Middle frontal gyrus (tissue), 1 donor: ENCODE measurements around the gene CRHR1.

Experiments
- DNase-seq: peaks from one replicate; pipeline ENCODE4 v3.0.0-alpha.2; 2015; ENCODE audit warnings: low spot score; ENCODE audit errors: extremely low spot score

Gene CRHR1

GRCh38 chr17:45788057-45788456 lies 3.9 kb downstream of the CRHR1 start:
- no peak for DNase-seq

DNA sequence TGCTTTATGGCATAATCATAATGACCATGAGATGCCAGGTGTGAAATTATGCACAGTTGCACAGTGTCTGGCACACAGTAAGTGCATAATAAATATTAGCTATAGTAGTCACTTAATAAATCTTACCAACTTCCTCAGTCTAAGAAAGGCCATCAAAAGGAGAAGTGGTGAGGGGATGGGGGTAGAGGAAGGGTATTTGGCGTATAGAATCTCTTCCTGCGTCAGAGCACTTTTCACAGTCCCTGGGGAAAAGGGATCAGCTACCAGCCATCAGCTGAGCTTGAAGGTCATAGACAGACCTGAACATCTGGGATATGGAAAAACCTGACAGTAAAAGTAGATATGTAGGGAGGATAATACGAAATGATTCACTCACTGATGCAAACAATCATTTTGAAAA lies 5.8 kb downstream of the CRHR1 start:
- no peak for DNase-seq

GRCh38 chr17:45790296-45790922 lies 6.3 kb downstream of the CRHR1 start:
- DNase-seq, result no peak

GRCh38 chr17:45791041-45791582 lies 7.0 kb downstream of the CRHR1 start:
- no peak for DNase-seq

DNA sequence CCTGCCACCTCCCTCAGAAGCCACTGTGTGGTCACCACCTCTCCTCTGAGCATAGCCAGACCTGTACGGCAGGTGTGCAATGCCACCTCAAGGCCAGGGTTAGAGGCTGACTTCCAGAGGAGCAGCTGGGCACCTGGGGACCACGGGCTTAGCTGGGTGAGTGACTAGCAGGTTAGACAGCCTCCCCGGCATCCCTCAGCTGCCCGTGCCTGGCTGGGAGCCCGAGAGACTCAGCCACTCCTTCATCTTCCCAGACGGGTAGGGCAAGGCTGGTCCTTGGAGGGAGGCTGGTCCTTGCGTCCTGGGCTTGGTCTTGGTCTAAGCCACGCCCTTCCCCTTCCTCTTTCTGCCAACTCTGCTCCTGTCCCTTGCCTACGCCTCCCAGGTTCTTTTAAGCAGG lies 7.8 kb downstream of the CRHR1 start:
- no peak for DNase-seq

GRCh38 chr17:45792437-45792836 lies 8.3 kb downstream of the CRHR1 start:
- DNase-seq, result no peak

DNA sequence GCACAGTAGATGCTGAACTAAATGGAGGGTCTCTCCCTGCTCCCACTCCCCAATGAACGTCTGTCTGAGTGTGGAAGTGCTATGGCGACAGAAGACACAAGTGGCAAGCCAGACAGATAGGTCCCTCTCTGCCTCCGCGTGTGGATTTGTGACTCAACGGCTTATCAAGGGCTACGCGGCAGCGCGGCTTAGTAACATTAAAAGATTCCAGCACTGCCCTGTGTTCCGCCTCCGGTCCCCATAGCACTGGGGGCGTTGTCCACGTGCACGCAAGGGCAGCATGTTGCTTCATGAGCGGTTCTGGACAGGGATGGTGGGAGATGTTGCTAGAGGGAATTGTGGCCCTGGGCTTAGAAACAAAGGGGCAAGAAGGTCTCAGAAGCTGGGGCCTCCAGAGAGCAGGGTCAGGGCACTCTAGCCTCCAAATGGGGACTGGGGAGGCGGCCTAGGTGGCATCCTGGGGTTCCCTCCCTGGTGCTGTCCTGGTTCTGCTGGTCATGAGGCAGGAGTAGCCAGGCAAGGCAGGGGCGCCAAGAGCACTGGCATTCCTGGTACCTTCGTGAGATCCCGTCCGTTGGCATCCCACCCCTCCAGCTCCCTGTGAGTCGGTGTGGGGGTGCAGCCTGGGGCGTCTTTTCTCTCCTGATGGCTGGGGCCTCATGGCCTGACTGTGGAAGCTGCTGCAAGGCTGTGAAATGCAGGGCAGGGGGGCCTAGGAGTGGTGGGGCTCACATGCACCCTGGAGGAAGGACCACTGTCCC lies 9.1 kb downstream of the CRHR1 start:
- DNase-seq, result no peak

- no peak for DNase-seq
These were observed 9.9 kb downstream of the CRHR1 start for GRCh38 chr17:45793999-45794540.

GRCh38 chr17:45794840-45795239 lies 10.7 kb downstream of the CRHR1 start:
- no peak for DNase-seq

- no peak for DNase-seq
These were observed 16.7 kb downstream of the CRHR1 start for GRCh38 chr17:45800816-45801215.

DNA sequence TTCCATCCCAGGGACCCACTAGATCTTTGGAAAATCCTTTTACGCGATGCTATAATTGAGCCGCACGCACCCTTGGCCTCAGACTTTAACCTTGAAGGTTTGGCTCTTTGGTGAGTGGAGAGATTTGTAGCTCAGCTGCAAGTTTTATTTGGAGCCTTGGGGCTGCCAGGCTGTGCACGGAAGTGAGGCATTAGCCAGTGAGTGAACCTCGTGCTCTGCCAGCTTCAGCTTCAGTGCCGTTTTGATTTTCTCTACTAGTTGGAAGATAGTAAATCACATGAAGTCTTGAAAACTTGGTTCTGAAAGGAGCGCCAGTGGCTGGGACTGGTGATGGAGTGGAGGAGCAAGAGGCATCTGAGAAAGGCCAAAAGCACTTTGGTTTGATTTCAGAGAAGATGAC lies 17.3 kb downstream of the CRHR1 start:
- no peak for DNase-seq

GRCh38 chr17:45808845-45809244 lies 24.7 kb downstream of the CRHR1 start:
- no peak for DNase-seq

DNA sequence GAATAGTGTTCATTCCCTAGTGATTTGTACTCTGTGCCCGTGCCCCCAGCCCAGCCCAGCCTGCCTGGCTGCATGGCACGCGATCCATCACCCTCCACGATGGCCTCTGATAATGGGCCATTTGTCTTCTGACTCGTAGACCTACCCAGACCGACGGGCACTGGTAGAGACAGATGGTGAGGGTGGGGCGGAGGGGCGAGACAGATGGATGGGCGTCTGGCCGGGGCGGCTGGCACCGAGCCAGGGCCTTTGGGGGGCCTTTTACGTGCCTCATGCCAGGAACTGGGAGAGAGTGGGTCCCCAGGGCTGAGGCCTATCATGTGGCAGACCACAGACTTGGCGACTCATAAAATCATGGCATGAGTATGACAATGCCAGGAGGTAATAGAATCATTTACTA lies 25.4 kb downstream of the CRHR1 start:
- no peak for DNase-seq

DNA sequence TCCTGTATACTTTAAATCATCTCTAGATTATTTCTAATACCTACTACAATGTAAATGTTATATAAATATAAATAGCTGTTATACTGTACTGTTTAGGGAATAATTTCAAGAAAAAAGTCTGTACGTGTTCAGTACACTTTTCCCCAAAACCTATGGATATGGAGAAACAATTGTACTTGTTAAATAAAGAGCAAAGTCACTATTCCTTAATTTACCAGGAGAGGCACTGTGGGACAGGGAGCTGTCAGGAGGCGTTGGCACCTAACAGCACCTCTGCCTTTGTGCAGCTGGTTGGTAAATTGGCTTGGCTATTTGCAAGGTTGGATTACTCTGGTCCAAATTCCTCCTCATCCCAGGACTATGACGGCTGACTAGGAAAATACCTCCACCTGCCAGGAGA lies 28.0 kb downstream of the CRHR1 start:
- DNase-seq, result no peak

- DNase-seq, result peak; percentile 14
These were observed 29.1 kb downstream of the CRHR1 start for GRCh38 chr17:45813048-45813725.

- DNase-seq, result peak; percentile 8
These were observed 30.8 kb downstream of the CRHR1 start for GRCh38 chr17:45814622-45815606.

DNA sequence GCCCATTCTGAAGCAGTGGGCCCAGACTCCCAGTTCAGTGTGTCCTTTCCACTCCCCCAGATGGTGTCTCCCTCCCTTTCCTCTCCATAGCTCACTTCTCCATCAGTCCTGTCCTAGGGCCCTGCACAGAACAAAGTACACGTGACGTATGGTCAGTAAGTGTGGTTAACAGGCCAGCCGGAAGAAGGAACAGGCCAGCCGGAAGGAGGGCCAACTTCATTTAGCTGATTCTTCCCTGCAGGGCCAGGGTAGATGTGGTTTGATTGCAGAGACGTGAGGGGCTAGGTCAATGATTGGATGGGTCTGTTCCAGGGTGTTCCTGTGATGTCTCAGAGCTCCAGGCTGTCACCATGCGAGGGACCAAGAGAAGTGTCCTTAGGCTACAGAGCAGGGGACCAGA lies 31.6 kb downstream of the CRHR1 start:
- DNase-seq, result no peak

GRCh38 chr17:45818041-45818440 lies 33.9 kb downstream of the CRHR1 start:
- no peak for DNase-seq

GRCh38 chr17:45818699-45819098 lies 34.6 kb downstream of the CRHR1 start:
- DNase-seq, result no peak

GRCh38 chr17:45819632-45820031 lies 35.5 kb downstream of the CRHR1 start:
- DNase-seq, result no peak
